ENCODE results near the gene FLNB.

DNA sequence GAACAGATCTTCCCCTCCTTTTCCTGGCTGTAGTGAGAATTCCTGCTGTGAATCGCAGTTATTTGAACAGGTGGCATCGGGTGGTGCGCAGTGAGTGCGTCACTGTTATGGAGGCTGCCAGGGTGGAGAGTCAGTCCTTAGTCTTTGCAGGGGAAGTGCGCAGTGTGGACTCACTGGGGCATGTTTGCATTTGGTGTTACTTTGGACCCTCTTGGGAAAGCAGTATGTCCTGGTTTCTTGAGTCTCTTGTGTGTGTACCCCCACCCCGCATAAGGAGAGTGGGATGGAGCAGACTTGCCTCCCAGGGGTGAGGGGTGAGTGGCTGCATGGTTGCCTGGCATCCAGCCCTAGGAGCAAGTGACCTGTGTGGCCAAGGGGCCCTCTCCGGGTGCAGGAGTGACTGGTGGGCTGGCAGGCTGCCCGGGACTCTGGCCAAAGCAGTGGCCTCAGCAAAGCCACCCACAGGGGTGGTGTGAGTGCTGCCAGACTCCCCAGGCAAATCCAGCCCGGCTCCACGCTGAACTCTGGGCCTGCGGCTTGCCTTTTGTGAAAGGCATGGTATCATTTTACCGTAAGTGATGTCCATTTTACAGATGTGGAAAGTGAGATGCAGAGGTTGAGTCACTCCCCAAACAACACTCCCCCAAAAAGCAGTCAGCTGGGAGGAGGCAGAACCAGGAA is 156.1 kb downstream of the FLNB start:
- TF ChIP-seq, protein P1, sequence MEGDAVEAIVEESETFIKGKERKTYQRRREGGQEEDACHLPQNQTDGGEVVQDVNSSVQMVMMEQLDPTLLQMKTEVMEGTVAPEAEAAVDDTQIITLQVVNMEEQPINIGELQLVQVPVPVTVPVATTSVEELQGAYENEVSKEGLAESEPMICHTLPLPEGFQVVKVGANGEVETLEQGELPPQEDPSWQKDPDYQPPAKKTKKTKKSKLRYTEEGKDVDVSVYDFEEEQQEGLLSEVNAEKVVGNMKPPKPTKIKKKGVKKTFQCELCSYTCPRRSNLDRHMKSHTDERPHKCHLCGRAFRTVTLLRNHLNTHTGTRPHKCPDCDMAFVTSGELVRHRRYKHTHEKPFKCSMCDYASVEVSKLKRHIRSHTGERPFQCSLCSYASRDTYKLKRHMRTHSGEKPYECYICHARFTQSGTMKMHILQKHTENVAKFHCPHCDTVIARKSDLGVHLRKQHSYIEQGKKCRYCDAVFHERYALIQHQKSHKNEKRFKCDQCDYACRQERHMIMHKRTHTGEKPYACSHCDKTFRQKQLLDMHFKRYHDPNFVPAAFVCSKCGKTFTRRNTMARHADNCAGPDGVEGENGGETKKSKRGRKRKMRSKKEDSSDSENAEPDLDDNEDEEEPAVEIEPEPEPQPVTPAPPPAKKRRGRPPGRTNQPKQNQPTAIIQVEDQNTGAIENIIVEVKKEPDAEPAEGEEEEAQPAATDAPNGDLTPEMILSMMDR (IDR thresholded peaks at IDR 0.05; ENCODE audit: insufficient read depth, low read depth, low read length), result no peak
- no peak for TF ChIP-seq EZH2 (IDR thresholded peaks at IDR 0.05; ENCODE audit: insufficient read depth, low read length)
